Activated naive CD8-positive, alpha-beta T cell treated with anti-CD3 and anti-CD28 coated beads, Interleukin-2, amount 10 ng/mL, durations not matched to agents 7 days and 5 days (primary cell): Measurements from ENCODE around the gene CDKAL1. TPM values are rescaled to one million over a fixed set of nuclear protein-coding genes. Genes with fewer than 3 reads are reported as not detected.

Experiments used
- ATAC-seq: fragments of 150-1000 bp; cut with Tn5 transposase; one replicate; pipeline ENCODE4 v1.10.0; 2021; ENCODE audit warnings: low read depth, moderate library complexity
- POLR2A ChIA-PET: fragments of 350-600 bp; sonication (Branson Sonifier 250); formaldehyde crosslinking; loops from one replicate; lab custom pipeline; 2021; ENCODE audit warnings: antibody characterized with exemption; lab: Charles Lee
- DNase-seq: peaks from one replicate; pipeline ENCODE4 v3.0.0; 2021
- H3K27ac Mint-ChIP-seq: one replicate; pipeline ENCODE4 v1.8.0; 2022; ENCODE audit warnings: mild to moderate bottlenecking, mixed read lengths
- H3K27me3 Mint-ChIP-seq: one replicate; pipeline ENCODE4 v1.8.0; 2022; ENCODE audit warnings: mild to moderate bottlenecking, moderate library complexity, mixed read lengths
- H3K36me3 Mint-ChIP-seq: one replicate; pipeline ENCODE4 v1.8.0; 2021; ENCODE audit warnings: mild to moderate bottlenecking, mixed read lengths
- H3K4me1 Mint-ChIP-seq: one replicate; pipeline ENCODE4 v1.8.0; 2021; ENCODE audit warnings: mixed read lengths
- H3K4me3 Mint-ChIP-seq: one replicate; pipeline ENCODE4 v1.8.0; 2022; ENCODE audit warnings: mild to moderate bottlenecking, moderate library complexity, mixed read lengths
- H3K9me3 Mint-ChIP-seq: one replicate; pipeline ENCODE4 v1.8.0; 2021; ENCODE audit warnings: mixed read lengths
- total RNA-seq, 2 experiments: library from RNA; stranded (reverse); gene quantifications; one replicate each; pipeline ENCODE4 v1.2.3, GENCODE V29; 2021

The CDKAL1 gene
- total RNA-seq, 2 experiments from 2014 or later, result 22.7 to 24.4 TPM

GRCh38 chr6:21103626-21104224 is 569.5 kb downstream of the CDKAL1 start:
- H3K9me3 Mint-ChIP-seq, result peaks cover 2% of the 10 kb centered on the region
- H3K4me3 Mint-ChIP-seq, result no peak overlapping the region
- POLR2A ChIA-PET, result no interaction called here
- H3K27me3 Mint-ChIP-seq, result no peaks in the 10 kb centered on the region
- no peak for ATAC-seq
- peaks cover 14% of the 10 kb centered on the region for H3K36me3 Mint-ChIP-seq
- H3K27ac Mint-ChIP-seq, result no peak overlapping the region
- DNase-seq, result no peak
- H3K4me1 Mint-ChIP-seq, result peaks cover 18% of the 10 kb centered on the region

DNA sequence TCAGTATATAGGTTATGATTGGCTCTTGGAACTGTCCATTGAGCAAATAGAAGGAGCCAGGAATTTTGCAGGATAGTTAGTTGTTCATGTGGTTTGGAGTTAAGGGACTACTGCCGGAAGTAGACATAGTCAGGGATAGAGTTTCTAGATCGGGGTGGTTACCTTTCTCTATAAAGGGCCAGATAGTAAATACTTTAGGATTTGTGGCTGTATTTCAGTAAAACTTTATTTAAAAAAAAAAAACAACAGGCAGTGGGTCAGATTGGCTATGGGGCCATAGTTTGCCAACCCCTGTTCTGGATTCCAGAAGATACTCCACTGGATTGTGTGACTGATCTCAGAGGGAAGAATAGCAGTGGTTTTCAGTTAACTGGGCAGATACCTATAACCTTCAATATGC is 570.0 kb downstream of the CDKAL1 start:
- DNase-seq, result no peak
- POLR2A ChIA-PET, result no interaction called here
- H3K27ac Mint-ChIP-seq, result no peak overlapping the region
- no peaks in the 10 kb centered on the region for H3K27me3 Mint-ChIP-seq
- no peak for ATAC-seq
- no peak overlapping the region for H3K4me3 Mint-ChIP-seq
- H3K4me1 Mint-ChIP-seq, result peaks cover 18% of the 10 kb centered on the region
- peaks cover 2% of the 10 kb centered on the region for H3K9me3 Mint-ChIP-seq
- peaks cover 14% of the 10 kb centered on the region for H3K36me3 Mint-ChIP-seq

DNA sequence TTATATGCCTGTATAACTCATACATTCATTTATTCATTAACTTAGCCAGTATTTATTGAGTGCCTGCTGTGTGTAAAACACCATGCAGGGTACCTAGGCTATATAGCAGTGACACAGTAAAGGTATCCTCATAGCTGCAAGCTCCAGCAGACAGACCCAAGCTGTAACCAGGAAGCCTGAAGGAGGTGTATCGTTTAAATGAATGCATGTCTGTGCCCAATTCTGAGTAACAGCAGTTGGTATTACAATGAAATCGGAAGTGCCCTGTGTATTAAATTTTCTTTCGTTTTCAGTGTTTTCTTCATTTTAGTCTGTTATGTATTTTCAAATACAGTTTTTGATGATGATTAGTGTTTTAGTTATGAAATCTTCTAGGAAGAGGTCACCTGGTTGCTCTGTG is 573.5 kb downstream of the CDKAL1 start:
- H3K4me1 Mint-ChIP-seq, result no peaks in the 10 kb centered on the region
- peaks cover 2% of the 10 kb centered on the region for H3K9me3 Mint-ChIP-seq
- H3K36me3 Mint-ChIP-seq, result peaks cover 4% of the 10 kb centered on the region
- ATAC-seq (no peak), DNase-seq (no peak)
- no peaks in the 10 kb centered on the region for H3K27me3 Mint-ChIP-seq
- POLR2A ChIA-PET, result no interaction called here
- no peak overlapping the region for H3K4me3 Mint-ChIP-seq
- no peak overlapping the region for H3K27ac Mint-ChIP-seq

DNA sequence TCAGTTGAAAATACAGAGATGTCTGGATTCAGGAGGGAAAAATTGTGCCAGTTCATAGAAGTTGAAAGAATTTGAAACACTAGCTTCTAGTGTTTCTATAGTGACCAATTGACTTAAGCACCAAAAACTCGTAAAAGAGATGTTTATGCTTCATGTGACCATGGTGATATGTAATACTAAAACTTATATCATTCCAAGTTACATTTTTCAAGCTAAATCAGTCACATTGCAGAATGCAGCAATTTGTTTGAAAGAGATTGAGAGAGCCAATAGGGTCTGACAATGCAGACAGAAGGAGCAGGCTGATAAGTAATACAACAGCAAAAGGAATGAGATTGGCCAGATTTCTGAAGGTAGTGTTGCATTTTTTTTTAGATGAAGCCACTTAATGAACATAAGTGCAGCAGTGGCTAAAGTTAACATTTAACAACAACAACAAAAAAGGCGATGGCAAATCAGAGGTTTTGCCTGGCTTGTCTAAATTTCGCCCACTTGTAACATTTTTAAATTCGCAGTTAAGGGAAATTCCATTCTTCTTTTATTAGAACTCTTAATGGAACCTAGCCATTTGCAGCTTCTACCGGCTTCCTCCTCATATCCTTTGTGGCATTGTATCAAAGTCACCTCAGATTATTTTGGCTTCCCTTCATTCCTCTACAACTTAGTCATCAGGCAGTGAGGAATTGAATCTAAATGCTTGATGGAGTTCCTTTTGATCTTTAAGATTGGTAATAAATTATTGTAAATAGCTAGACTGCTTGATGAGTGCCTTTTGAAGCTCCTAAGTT is 575.3 kb downstream of the CDKAL1 start:
- Mint-ChIP-seq H3K27ac (no peak overlapping the region), H3K9me3 (peaks cover 2% of the 10 kb centered on the region), H3K27me3 (no peaks in the 10 kb centered on the region), H3K36me3 (peaks cover 2% of the 10 kb centered on the region), H3K4me1 (no peaks in the 10 kb centered on the region), H3K4me3 (no peak overlapping the region)
- DNase-seq (no peak), ATAC-seq (no peak)
- POLR2A ChIA-PET, result no interaction called here

DNA sequence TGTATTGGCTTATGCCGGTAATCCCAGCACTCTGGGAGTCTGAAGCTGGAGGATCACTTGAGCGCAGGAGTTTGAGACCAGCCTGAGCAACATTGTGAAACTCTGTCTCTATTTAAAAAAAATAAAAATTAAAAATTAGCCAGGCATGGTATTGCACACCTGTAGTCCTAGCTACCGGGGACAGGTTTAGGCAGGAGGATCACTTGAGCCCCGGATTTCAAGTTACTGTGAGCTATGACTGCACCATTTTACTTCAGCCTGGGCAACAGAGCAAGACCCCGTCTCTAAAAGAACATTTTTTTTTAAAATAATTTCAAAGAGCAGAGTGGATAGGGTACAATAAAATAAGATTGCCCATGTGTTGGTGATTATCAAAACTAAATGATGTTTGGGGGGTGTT is 576.4 kb downstream of the CDKAL1 start:
- peaks cover 2% of the 10 kb centered on the region for H3K9me3 Mint-ChIP-seq
- H3K36me3 Mint-ChIP-seq, result peaks cover 2% of the 10 kb centered on the region
- H3K27me3 Mint-ChIP-seq, result no peaks in the 10 kb centered on the region
- no peak overlapping the region for H3K4me3 Mint-ChIP-seq
- ATAC-seq (no peak), DNase-seq (no peak)
- H3K4me1 Mint-ChIP-seq, result no peaks in the 10 kb centered on the region
- POLR2A ChIA-PET, result no interaction called here
- no peak overlapping the region for H3K27ac Mint-ChIP-seq

GRCh38 chr6:21111093-21111725 is 577.0 kb downstream of the CDKAL1 start:
- H3K9me3 Mint-ChIP-seq, result peaks cover 2% of the 10 kb centered on the region
- no peak for ATAC-seq
- DNase-seq, result no peak
- H3K27ac Mint-ChIP-seq, result no peak overlapping the region
- no peaks in the 10 kb centered on the region for H3K4me1 Mint-ChIP-seq
- H3K36me3 Mint-ChIP-seq, result peaks cover 2% of the 10 kb centered on the region
- no peak overlapping the region for H3K4me3 Mint-ChIP-seq
- H3K27me3 Mint-ChIP-seq, result no peaks in the 10 kb centered on the region
- POLR2A ChIA-PET, result interaction anchor here (0.6 kb wide), 1 partner anchor 47 kb away, joined by 5 read pairs; no protein-coding TSS in a partner anchor

DNA sequence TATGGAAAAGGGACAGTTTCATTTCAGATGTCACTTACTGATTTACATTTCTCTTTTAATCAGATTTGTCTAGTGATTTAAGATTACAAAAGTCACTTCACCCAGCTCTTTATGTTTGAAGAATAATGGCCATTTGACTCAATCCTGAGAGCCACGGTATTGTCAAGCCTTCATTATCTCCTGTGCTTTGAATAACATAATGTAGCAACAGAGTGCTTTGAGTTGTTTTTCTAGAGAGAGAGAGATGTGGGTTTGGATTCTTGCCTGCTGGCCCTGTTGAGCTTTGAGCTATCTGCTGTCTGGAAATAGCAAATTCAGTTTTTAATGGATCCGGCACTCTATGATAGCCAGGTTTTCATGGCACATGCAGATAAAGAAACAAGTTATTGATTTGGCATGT is 580.9 kb downstream of the CDKAL1 start:
- peaks cover 2% of the 10 kb centered on the region for H3K4me1 Mint-ChIP-seq

GRCh38 chr6:21116736-21117135 is 582.5 kb downstream of the CDKAL1 start:
- H3K27ac Mint-ChIP-seq, result no peak overlapping the region
- H3K9me3 Mint-ChIP-seq, result no peaks in the 10 kb centered on the region
- POLR2A ChIA-PET, result no interaction called here
- H3K27me3 Mint-ChIP-seq, result no peaks in the 10 kb centered on the region
- H3K4me1 Mint-ChIP-seq, result peaks cover 4% of the 10 kb centered on the region
- no peak overlapping the region for H3K4me3 Mint-ChIP-seq
- no peak for DNase-seq
- H3K36me3 Mint-ChIP-seq, result peaks cover 1% of the 10 kb centered on the region
- no peak for ATAC-seq

More for the DNA sequence above, 580.9 kb downstream of the CDKAL1 start:
- POLR2A ChIA-PET, result no interaction called here
- Mint-ChIP-seq H3K4me3 (no peak overlapping the region), H3K9me3 (no peaks in the 10 kb centered on the region), H3K27me3 (no peaks in the 10 kb centered on the region), H3K36me3 (peaks cover 1% of the 10 kb centered on the region), H3K27ac (no peak overlapping the region)
- DNase-seq (no peak), ATAC-seq (no peak)

- Mint-ChIP-seq H3K36me3 (peaks cover 1% of the 10 kb centered on the region), H3K9me3 (no peaks in the 10 kb centered on the region), H3K27me3 (no peaks in the 10 kb centered on the region), H3K4me1 (peaks cover 6% of the 10 kb centered on the region), H3K27ac (no peak overlapping the region), H3K4me3 (no peak overlapping the region)
- no peak for ATAC-seq
- POLR2A ChIA-PET, result no interaction called here
- DNase-seq, result no peak
Observed at GRCh38 chr6:21118216-21118780, 584.0 kb downstream of the CDKAL1 start.

GRCh38 chr6:21121636-21122136 is 587.4 kb downstream of the CDKAL1 start:
- POLR2A ChIA-PET, result no interaction called here
- peaks cover 9% of the 10 kb centered on the region for H3K36me3 Mint-ChIP-seq
- peaks cover 6% of the 10 kb centered on the region for H3K4me1 Mint-ChIP-seq
- H3K4me3 Mint-ChIP-seq, result no peak overlapping the region
- DNase-seq, result no peak
- no peaks in the 10 kb centered on the region for H3K9me3 Mint-ChIP-seq
- H3K27me3 Mint-ChIP-seq, result no peaks in the 10 kb centered on the region
- ATAC-seq, result no peak
- H3K27ac Mint-ChIP-seq, result no peak overlapping the region

- POLR2A ChIA-PET, result no interaction called here
- H3K4me1 Mint-ChIP-seq, result peaks cover 6% of the 10 kb centered on the region
- H3K36me3 Mint-ChIP-seq, result peaks cover 9% of the 10 kb centered on the region
- no peaks in the 10 kb centered on the region for H3K27me3 Mint-ChIP-seq
- H3K9me3 Mint-ChIP-seq, result no peaks in the 10 kb centered on the region
- DNase-seq (no peak), ATAC-seq (no peak)
- H3K27ac Mint-ChIP-seq, result no peak overlapping the region
- H3K4me3 Mint-ChIP-seq, result no peak overlapping the region
Observed at GRCh38 chr6:21123507-21124436, 589.5 kb downstream of the CDKAL1 start.

- no peaks in the 10 kb centered on the region for H3K9me3 Mint-ChIP-seq
- no peak overlapping the region for H3K27ac Mint-ChIP-seq
- H3K4me1 Mint-ChIP-seq, result no peaks in the 10 kb centered on the region
- H3K4me3 Mint-ChIP-seq, result no peak overlapping the region
- POLR2A ChIA-PET, result no interaction called here
- H3K36me3 Mint-ChIP-seq, result peaks cover 7% of the 10 kb centered on the region
- ATAC-seq (no peak), DNase-seq (no peak)
- H3K27me3 Mint-ChIP-seq, result no peaks in the 10 kb centered on the region
Observed at GRCh38 chr6:21128601-21129000, 594.3 kb downstream of the CDKAL1 start.

- Mint-ChIP-seq H3K9me3 (no peaks in the 10 kb centered on the region), H3K4me1 (no peaks in the 10 kb centered on the region), H3K27me3 (no peaks in the 10 kb centered on the region), H3K27ac (no peak overlapping the region), H3K36me3 (no peaks in the 10 kb centered on the region), H3K4me3 (no peak overlapping the region)
- DNase-seq (no peak), ATAC-seq (no peak)
- POLR2A ChIA-PET, result no interaction called here
Observed at GRCh38 chr6:21131406-21131805, 597.1 kb downstream of the CDKAL1 start.
